Skeletal muscle satellite cell (primary cell): Measurements from ENCODE around the gene EFCAB8.
"Not testable (repeated sequence)": the region's sequence is repeated elsewhere in the genome, so short reads cannot be mapped to it uniquely, and the experiment has no call there.

Experiments
- H3K27me3 ChIP-seq: 2 replicates; pipeline ENCODE4 v1.7.0; 2013; ENCODE audit warnings: low read length; ENCODE audit not compliant: control insufficient read depth, insufficient read depth
- H3K36me3 ChIP-seq: 2 replicates; pipeline ENCODE4 v1.7.0; 2013; ENCODE audit warnings: mild to moderate bottlenecking, control low read depth, low read length; ENCODE audit not compliant: insufficient read depth
- H3K4me1 ChIP-seq: 2 replicates; pipeline ENCODE4 v1.7.0; 2013; ENCODE audit warnings: low read length; ENCODE audit not compliant: control insufficient read depth, insufficient read depth
- H3K4me2 ChIP-seq: 2 replicates; pipeline ENCODE4 v1.7.0; 2013; ENCODE audit warnings: mild to moderate bottlenecking, low read length
- H3K4me3 ChIP-seq: 2 replicates; pipeline ENCODE4 v1.7.0; 2013; ENCODE audit warnings: low read length
- H3K9ac ChIP-seq: 2 replicates; pipeline ENCODE4 v1.7.0; 2013; ENCODE audit warnings: mild to moderate bottlenecking, low read depth, low read length, moderate library complexity
- H3K9me3 ChIP-seq: replicated peaks from 2 replicates; pipeline ENCODE4 v1.7.0; 2013; ENCODE audit warnings: mild to moderate bottlenecking, control low read depth, low read length

EFCAB8 gene

GRCh38 chr20:32842688-32843524 lies 15.8 kb upstream of the EFCAB8 start:
- Histone ChIP-seq H3K4me1 (no peaks in the 10 kb centered on the region), H3K36me3 (peaks cover 69% of the 10 kb centered on the region), H3K4me3 (no peak overlapping the region), H3K9me3 (no peaks in the 10 kb centered on the region), H3K27me3 (no peaks in the 10 kb centered on the region), H3K9ac (no peak overlapping the region), H3K4me2 (no peak overlapping the region)

- no peak overlapping the region for H3K9ac ChIP-seq
- H3K4me2 ChIP-seq: no peak overlapping the region
- H3K4me1 ChIP-seq: no peaks in the 10 kb centered on the region
- H3K4me3 ChIP-seq: no peak overlapping the region
- H3K27me3 ChIP-seq: no peaks in the 10 kb centered on the region
- no peaks in the 10 kb centered on the region for H3K9me3 ChIP-seq
- peaks cover 57% of the 10 kb centered on the region for H3K36me3 ChIP-seq
Observed at GRCh38 chr20:32845786-32846185, 12.9 kb upstream of the EFCAB8 start.

- Histone ChIP-seq H3K4me3 (no peak overlapping the region), H3K36me3 (peaks cover 61% of the 10 kb centered on the region), H3K9me3 (no peaks in the 10 kb centered on the region), H3K9ac (no peak overlapping the region), H3K27me3 (no peaks in the 10 kb centered on the region), H3K4me1 (no peaks in the 10 kb centered on the region), H3K4me2 (no peak overlapping the region)
Observed at GRCh38 chr20:32846852-32847251, 11.9 kb upstream of the EFCAB8 start.

- Histone ChIP-seq H3K36me3 (peaks cover 62% of the 10 kb centered on the region), H3K9me3 (no peaks in the 10 kb centered on the region), H3K9ac (no peak overlapping the region), H3K27me3 (no peaks in the 10 kb centered on the region), H3K4me2 (no peak overlapping the region), H3K4me1 (no peaks in the 10 kb centered on the region), H3K4me3 (no peak overlapping the region)
Observed at GRCh38 chr20:32847964-32848363, 10.8 kb upstream of the EFCAB8 start.

DNA sequence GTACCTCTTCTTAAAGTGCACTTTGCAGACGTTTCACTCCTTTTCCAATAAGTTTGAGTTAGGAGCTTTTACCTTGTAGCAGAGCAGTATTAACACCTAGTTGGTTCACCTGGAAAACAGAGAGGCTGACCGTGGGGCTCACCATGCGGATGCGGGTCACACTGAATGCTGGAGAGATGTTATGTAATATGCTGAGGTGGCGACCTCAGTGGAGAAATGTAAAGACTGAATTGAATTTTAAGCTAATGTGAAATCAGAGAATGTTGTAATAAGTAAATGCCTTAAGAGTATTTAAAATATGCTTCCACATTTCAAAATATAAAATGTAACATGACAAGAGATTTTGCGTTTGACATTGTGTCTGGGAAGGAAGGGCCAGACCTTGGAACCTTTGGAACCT lies 9.9 kb upstream of the EFCAB8 start:
- H3K4me2 ChIP-seq: no peak overlapping the region
- H3K4me1 ChIP-seq: no peaks in the 10 kb centered on the region
- peaks cover 64% of the 10 kb centered on the region for H3K36me3 ChIP-seq
- H3K9ac ChIP-seq: no peak overlapping the region
- no peak overlapping the region for H3K4me3 ChIP-seq
- no peaks in the 10 kb centered on the region for H3K27me3 ChIP-seq
- no peaks in the 10 kb centered on the region for H3K9me3 ChIP-seq

- no peaks in the 10 kb centered on the region for H3K4me1 ChIP-seq
- no peaks in the 10 kb centered on the region for H3K9me3 ChIP-seq
- no peak overlapping the region for H3K9ac ChIP-seq
- no peak overlapping the region for H3K4me2 ChIP-seq
- no peaks in the 10 kb centered on the region for H3K27me3 ChIP-seq
- peaks cover 68% of the 10 kb centered on the region for H3K36me3 ChIP-seq
- no peak overlapping the region for H3K4me3 ChIP-seq
Observed at GRCh38 chr20:32849577-32849976, 9.1 kb upstream of the EFCAB8 start.

GRCh38 chr20:32855387-32855786 lies 3.3 kb upstream of the EFCAB8 start:
- Histone ChIP-seq H3K4me2 (no peak overlapping the region), H3K4me1 (no peaks in the 10 kb centered on the region), H3K27me3 (no peaks in the 10 kb centered on the region), H3K9me3 (no peaks in the 10 kb centered on the region), H3K36me3 (peaks cover 53% of the 10 kb centered on the region), H3K9ac (no peak overlapping the region), H3K4me3 (no peak overlapping the region)

DNA sequence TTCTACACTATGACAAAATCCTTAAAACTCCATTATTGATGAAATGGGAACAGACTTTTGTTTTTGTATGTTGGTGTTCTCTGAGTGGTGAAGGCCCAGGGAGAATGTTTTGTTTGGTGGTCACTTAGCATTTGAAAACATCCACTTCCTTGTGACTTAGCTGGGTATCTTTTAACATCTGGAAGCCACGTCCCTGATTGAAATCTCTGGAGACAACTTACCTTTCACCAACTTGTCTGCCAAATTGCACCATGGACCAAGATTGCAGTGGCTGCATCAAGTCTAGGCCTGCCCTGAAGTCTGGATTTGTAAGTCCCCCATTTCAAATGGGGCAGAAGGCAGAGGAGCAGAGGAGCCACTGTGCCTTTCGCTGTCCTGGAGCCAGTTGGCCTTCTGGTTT lies 534 bp upstream of the EFCAB8 start:
- Histone ChIP-seq H3K36me3 (peaks cover 31% of the 10 kb centered on the region), H3K9ac (no peak overlapping the region), H3K27me3 (no peaks in the 10 kb centered on the region), H3K4me2 (no peak overlapping the region), H3K9me3 (no peaks in the 10 kb centered on the region), H3K4me3 (no peak overlapping the region), H3K4me1 (no peaks in the 10 kb centered on the region)

DNA sequence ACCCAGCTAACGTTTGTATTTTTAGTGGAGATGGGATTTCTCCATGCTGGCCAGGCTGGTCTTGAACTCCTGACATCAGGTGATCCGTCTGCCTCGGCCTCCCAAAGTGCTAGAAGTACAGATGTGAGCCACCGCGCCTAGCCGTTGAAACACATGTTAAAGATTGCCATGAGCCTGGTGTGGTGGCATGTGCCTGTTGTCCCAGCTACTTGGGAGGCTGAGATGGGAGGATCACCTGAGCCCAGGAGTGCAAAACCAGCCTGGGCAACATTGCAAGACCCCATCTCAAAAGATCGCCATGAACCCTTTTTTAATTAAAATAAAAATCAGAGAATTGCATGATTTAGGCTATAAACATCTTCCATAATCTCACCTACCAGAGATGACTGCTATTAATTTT lies 2.7 kb downstream of the EFCAB8 start:
- Histone ChIP-seq H3K27me3 (no peaks in the 10 kb centered on the region), H3K36me3 (peaks cover 19% of the 10 kb centered on the region), H3K4me2 (no peak overlapping the region), H3K4me3 (no peak overlapping the region), H3K4me1 (no peaks in the 10 kb centered on the region), H3K9me3 (no peaks in the 10 kb centered on the region), H3K9ac (no peak overlapping the region)

GRCh38 chr20:32869562-32869961 lies 10.8 kb downstream of the EFCAB8 start:
- Histone ChIP-seq H3K36me3 (no peaks in the 10 kb centered on the region), H3K4me1 (no peaks in the 10 kb centered on the region), H3K9ac (no peak overlapping the region), H3K4me2 (no peak overlapping the region), H3K27me3 (no peaks in the 10 kb centered on the region), H3K9me3 (no peaks in the 10 kb centered on the region), H3K4me3 (no peak overlapping the region)

GRCh38 chr20:32870526-32870925 lies 11.8 kb downstream of the EFCAB8 start:
- H3K4me1 ChIP-seq, H3K27me3 ChIP-seq, H3K36me3 ChIP-seq, H3K4me3 ChIP-seq, H3K4me2 ChIP-seq, H3K9ac ChIP-seq, H3K9me3 ChIP-seq: not testable (repeated sequence)

- Histone ChIP-seq H3K4me2 (no peak overlapping the region), H3K27me3 (no peaks in the 10 kb centered on the region), H3K9ac (no peak overlapping the region), H3K4me1 (no peaks in the 10 kb centered on the region), H3K36me3 (no peaks in the 10 kb centered on the region), H3K9me3 (no peaks in the 10 kb centered on the region), H3K4me3 (no peak overlapping the region)
Observed at GRCh38 chr20:32870985-32871384, 12.3 kb downstream of the EFCAB8 start.
